ENCODE data around the gene RHPN2. TPM values are rescaled to one million over a fixed set of nuclear protein-coding genes. Genes with fewer than 3 reads are reported as not detected.
A peak's percentile ranks its signal among the peaks of the same experiment; 100 is the strongest.
"Not testable (repeated sequence)": the region's sequence is repeated elsewhere in the genome, so short reads cannot be mapped to it uniquely, and the experiment has no call there.

RHPN2 gene
- total and polyA plus RNA-seq, 2 experiments from 2014 or later: 15.7 to 29.6 TPM

DNA sequence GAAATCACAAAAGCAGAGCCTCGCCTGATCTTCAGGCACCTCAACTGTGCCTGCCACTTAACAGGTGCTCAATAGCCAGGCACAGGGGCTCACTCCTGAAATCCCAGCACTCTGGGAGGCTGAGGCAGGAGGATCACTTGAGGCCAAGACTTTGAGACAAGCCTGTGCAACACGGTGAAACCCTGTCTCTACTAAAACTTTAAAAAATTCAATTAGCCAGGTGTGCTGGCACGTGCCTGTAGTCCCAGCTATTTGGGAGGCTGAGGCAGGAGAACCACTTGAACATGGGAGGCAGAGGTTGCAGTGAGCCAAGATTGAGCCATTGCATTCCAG is 22.9 kb downstream of the RHPN2 start:
- not testable (repeated sequence) for H3K4me1 ChIP-seq (ENCODE audit: insufficient read depth); H3K4me3 ChIP-seq; H3F3A ChIP-seq (replicated peaks; ENCODE audit: low read depth); H3K27me3 ChIP-seq (ENCODE audit: insufficient read depth); DNase-seq (ENCODE audit: low spot score); ATAC-seq; H3K9me3 Mint-ChIP-seq; H3K36me3 ChIP-seq (ENCODE audit: insufficient read depth); H4K20me1 ChIP-seq (replicated peaks; ENCODE audit: insufficient read depth); H3K4me2 ChIP-seq; H3K4me3 Mint-ChIP-seq; H2AFZ ChIP-seq; H3K9me2 ChIP-seq (ENCODE audit: insufficient read depth); H3K27me3 Mint-ChIP-seq (ENCODE audit: insufficient read depth, low read depth, poor library complexity)
- peak overlapping the region; percentile 32 for H3K27ac Mint-ChIP-seq
- peaks cover 14% of the 10 kb centered on the region; the same call in 2 of the 3 replicates for H3K4me1 Mint-ChIP-seq
- H3K36me3 Mint-ChIP-seq (ENCODE audit: low read depth): peaks cover 33% of the 10 kb centered on the region
- Histone ChIP-seq H3K27ac (ENCODE audit: low read depth) (peak overlapping the region; percentile 34; the same call in 1 of the 2 replicates), H3K79me2 (replicated peaks; ENCODE audit: insufficient read depth) (peaks cover 35% of the 10 kb centered on the region)

DNA sequence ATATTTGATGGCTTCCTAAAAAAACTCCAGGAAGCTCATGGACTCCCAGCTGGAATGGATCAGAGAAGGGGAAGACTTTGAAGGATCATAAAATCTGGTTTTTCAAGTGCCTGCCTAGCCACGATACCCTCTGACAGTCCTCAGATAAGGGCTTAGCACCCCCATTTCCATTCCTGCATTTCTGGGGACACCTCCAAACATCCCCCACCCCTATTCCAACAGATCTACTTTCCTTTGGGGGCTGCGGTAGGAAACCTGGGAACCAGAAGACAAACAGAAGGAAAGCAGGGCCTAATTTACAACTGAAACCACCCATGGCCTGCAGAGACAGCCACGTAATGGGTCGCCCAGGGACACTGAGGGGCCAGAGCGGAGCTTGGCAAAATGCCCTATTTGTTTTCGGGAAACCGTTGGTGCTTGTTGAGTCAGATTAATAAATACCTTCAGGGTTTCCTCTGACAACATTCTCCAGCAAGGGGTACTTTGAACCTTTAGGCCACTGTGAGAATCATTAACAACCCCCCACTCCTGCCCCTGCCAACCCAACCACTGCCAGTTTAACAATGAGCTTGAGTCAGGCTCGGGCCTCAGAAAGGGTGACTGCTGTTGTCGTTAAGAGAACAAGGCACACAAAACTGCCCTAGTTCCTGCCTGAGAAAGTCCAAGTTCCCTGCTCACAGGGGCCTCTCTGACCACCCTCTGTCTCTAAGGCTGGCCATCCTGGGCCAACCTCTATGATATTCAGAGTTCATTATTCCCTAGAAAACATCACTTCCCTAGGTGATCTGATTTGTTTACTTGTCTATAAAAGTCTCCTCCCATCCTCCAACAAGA is 23.5 kb downstream of the RHPN2 start:
- Histone ChIP-seq H3K9me2 (ENCODE audit: insufficient read depth) (no peaks in the 10 kb centered on the region), H2AFZ (no peak overlapping the region), H3K4me2 (no peak overlapping the region), H4K20me1 (replicated peaks; ENCODE audit: insufficient read depth) (no peaks in the 10 kb centered on the region; the same call in none of the 2 replicates), H3K36me3 (ENCODE audit: insufficient read depth) (0 out of 2 replicates have a peak, but pooled peaks cover 3% of the 10 kb centered on the region), H3K27ac (ENCODE audit: low read depth) (peak overlapping the region; percentile 34), H3F3A (replicated peaks; ENCODE audit: low read depth) (no peaks in the 10 kb centered on the region), H3K27me3 (ENCODE audit: insufficient read depth) (no peaks in the 10 kb centered on the region), H3K4me1 (ENCODE audit: insufficient read depth) (no peaks in the 10 kb centered on the region), H3K79me2 (replicated peaks; ENCODE audit: insufficient read depth) (peaks cover 30% of the 10 kb centered on the region), H3K4me3 (no peak overlapping the region)
- H3K27me3 Mint-ChIP-seq (ENCODE audit: insufficient read depth, low read depth, poor library complexity): peaks cover 2% of the 10 kb centered on the region
- DNase-seq (ENCODE audit: low spot score): no peak
- H3K36me3 Mint-ChIP-seq (ENCODE audit: low read depth): peaks cover 35% of the 10 kb centered on the region
- peaks cover 10% of the 10 kb centered on the region for H3K9me3 Mint-ChIP-seq
- peaks cover 14% of the 10 kb centered on the region; the same call in 2 of the 3 replicates for H3K4me1 Mint-ChIP-seq
- H3K4me3 Mint-ChIP-seq: no peak overlapping the region
- H3K27ac Mint-ChIP-seq: peak overlapping the region; percentile 32
- peak; percentile 69 for ATAC-seq
- no peak for TF ChIP-seq CREB1 (CRISPR knock-in tag; IDR thresholded peaks at IDR 0.05; ENCODE audit: low read depth)
- TF ChIP-seq EZH2 (IDR thresholded peaks at IDR 0.05; ENCODE audit: low read depth, unreplicated experiment): no peak
- TF ChIP-seq, protein P1, sequence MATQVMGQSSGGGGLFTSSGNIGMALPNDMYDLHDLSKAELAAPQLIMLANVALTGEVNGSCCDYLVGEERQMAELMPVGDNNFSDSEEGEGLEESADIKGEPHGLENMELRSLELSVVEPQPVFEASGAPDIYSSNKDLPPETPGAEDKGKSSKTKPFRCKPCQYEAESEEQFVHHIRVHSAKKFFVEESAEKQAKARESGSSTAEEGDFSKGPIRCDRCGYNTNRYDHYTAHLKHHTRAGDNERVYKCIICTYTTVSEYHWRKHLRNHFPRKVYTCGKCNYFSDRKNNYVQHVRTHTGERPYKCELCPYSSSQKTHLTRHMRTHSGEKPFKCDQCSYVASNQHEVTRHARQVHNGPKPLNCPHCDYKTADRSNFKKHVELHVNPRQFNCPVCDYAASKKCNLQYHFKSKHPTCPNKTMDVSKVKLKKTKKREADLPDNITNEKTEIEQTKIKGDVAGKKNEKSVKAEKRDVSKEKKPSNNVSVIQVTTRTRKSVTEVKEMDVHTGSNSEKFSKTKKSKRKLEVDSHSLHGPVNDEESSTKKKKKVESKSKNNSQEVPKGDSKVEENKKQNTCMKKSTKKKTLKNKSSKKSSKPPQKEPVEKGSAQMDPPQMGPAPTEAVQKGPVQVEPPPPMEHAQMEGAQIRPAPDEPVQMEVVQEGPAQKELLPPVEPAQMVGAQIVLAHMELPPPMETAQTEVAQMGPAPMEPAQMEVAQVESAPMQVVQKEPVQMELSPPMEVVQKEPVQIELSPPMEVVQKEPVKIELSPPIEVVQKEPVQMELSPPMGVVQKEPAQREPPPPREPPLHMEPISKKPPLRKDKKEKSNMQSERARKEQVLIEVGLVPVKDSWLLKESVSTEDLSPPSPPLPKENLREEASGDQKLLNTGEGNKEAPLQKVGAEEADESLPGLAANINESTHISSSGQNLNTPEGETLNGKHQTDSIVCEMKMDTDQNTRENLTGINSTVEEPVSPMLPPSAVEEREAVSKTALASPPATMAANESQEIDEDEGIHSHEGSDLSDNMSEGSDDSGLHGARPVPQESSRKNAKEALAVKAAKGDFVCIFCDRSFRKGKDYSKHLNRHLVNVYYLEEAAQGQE (IDR thresholded peaks at IDR 0.05; ENCODE audit: unreplicated experiment): no peak
- TF ChIP-seq, protein P2, sequence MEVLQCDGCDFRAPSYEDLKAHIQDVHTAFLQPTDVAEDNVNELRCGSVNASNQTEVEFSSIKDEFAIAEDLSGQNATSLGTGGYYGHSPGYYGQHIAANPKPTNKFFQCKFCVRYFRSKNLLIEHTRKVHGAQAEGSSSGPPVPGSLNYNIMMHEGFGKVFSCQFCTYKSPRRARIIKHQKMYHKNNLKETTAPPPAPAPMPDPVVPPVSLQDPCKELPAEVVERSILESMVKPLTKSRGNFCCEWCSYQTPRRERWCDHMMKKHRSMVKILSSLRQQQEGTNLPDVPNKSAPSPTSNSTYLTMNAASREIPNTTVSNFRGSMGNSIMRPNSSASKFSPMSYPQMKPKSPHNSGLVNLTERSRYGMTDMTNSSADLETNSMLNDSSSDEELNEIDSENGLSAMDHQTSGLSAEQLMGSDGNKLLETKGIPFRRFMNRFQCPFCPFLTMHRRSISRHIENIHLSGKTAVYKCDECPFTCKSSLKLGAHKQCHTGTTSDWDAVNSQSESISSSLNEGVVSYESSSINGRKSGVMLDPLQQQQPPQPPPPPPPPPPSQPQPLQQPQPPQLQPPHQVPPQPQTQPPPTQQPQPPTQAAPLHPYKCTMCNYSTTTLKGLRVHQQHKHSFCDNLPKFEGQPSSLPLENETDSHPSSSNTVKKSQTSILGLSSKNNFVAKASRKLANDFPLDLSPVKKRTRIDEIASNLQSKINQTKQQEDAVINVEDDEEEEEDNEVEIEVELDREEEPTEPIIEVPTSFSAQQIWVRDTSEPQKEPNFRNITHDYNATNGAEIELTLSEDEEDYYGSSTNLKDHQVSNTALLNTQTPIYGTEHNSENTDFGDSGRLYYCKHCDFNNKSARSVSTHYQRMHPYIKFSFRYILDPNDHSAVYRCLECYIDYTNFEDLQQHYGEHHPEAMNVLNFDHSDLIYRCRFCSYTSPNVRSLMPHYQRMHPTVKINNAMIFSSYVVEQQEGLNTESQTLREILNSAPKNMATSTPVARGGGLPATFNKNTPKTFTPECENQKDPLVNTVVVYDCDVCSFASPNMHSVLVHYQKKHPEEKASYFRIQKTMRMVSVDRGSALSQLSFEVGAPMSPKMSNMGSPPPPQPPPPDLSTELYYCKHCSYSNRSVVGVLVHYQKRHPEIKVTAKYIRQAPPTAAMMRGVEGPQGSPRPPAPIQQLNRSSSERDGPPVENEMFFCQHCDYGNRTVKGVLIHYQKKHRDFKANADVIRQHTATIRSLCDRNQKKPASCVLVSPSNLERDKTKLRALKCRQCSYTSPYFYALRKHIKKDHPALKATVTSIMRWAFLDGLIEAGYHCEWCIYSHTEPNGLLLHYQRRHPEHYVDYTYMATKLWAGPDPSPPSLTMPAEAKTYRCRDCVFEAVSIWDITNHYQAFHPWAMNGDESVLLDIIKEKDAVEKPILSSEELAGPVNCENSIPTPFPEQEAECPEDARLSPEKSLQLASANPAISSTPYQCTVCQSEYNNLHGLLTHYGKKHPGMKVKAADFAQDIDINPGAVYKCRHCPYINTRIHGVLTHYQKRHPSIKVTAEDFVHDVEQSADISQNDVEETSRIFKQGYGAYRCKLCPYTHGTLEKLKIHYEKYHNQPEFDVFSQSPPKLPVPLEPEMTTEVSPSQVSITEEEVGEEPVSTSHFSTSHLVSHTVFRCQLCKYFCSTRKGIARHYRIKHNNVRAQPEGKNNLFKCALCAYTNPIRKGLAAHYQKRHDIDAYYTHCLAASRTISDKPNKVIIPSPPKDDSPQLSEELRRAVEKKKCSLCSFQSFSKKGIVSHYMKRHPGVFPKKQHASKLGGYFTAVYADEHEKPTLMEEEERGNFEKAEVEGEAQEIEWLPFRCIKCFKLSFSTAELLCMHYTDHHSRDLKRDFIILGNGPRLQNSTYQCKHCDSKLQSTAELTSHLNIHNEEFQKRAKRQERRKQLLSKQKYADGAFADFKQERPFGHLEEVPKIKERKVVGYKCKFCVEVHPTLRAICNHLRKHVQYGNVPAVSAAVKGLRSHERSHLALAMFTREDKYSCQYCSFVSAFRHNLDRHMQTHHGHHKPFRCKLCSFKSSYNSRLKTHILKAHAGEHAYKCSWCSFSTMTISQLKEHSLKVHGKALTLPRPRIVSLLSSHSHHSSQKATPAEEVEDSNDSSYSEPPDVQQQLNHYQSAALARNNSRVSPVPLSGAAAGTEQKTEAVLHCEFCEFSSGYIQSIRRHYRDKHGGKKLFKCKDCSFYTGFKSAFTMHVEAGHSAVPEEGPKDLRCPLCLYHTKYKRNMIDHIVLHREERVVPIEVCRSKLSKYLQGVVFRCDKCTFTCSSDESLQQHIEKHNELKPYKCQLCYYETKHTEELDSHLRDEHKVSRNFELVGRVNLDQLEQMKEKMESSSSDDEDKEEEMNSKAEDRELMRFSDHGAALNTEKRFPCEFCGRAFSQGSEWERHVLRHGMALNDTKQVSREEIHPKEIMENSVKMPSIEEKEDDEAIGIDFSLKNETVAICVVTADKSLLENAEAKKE (CRISPR knock-in tag; IDR thresholded peaks at IDR 0.05): no peak
- TF ChIP-seq, protein P3, sequence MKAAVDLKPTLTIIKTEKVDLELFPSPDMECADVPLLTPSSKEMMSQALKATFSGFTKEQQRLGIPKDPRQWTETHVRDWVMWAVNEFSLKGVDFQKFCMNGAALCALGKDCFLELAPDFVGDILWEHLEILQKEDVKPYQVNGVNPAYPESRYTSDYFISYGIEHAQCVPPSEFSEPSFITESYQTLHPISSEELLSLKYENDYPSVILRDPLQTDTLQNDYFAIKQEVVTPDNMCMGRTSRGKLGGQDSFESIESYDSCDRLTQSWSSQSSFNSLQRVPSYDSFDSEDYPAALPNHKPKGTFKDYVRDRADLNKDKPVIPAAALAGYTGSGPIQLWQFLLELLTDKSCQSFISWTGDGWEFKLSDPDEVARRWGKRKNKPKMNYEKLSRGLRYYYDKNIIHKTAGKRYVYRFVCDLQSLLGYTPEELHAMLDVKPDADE (IDR thresholded peaks at IDR 0.05): no peak
- TF ChIP-seq POLR2AphosphoS5 (IDR thresholded peaks at IDR 0.05; ENCODE audit: low read depth): no peak
- TF ChIP-seq, protein P4, sequence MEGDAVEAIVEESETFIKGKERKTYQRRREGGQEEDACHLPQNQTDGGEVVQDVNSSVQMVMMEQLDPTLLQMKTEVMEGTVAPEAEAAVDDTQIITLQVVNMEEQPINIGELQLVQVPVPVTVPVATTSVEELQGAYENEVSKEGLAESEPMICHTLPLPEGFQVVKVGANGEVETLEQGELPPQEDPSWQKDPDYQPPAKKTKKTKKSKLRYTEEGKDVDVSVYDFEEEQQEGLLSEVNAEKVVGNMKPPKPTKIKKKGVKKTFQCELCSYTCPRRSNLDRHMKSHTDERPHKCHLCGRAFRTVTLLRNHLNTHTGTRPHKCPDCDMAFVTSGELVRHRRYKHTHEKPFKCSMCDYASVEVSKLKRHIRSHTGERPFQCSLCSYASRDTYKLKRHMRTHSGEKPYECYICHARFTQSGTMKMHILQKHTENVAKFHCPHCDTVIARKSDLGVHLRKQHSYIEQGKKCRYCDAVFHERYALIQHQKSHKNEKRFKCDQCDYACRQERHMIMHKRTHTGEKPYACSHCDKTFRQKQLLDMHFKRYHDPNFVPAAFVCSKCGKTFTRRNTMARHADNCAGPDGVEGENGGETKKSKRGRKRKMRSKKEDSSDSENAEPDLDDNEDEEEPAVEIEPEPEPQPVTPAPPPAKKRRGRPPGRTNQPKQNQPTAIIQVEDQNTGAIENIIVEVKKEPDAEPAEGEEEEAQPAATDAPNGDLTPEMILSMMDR (conservative IDR thresholded peaks at IDR 0.05; ENCODE audit: low read depth in 2 of 2): no peak
